Activated CD8-positive, alpha-beta memory T cell treated with anti-CD3 and anti-CD28 coated beads for 24 hours (primary cell): Measurements from ENCODE around the gene MYOD1.

Experiments
- DNase-seq: peaks from one replicate; pipeline ENCODE4 v3.0.0-alpha.2; 2020

The MYOD1 gene

GRCh38 chr11:17735818-17736578 lies 16.6 kb downstream of the MYOD1 start:
- no peak for DNase-seq

- no peak for DNase-seq
Observed at GRCh38 chr11:17736579-17736893, 17.2 kb downstream of the MYOD1 start.

GRCh38 chr11:17736930-17737817 lies 17.8 kb downstream of the MYOD1 start:
- no peak for DNase-seq

DNA sequence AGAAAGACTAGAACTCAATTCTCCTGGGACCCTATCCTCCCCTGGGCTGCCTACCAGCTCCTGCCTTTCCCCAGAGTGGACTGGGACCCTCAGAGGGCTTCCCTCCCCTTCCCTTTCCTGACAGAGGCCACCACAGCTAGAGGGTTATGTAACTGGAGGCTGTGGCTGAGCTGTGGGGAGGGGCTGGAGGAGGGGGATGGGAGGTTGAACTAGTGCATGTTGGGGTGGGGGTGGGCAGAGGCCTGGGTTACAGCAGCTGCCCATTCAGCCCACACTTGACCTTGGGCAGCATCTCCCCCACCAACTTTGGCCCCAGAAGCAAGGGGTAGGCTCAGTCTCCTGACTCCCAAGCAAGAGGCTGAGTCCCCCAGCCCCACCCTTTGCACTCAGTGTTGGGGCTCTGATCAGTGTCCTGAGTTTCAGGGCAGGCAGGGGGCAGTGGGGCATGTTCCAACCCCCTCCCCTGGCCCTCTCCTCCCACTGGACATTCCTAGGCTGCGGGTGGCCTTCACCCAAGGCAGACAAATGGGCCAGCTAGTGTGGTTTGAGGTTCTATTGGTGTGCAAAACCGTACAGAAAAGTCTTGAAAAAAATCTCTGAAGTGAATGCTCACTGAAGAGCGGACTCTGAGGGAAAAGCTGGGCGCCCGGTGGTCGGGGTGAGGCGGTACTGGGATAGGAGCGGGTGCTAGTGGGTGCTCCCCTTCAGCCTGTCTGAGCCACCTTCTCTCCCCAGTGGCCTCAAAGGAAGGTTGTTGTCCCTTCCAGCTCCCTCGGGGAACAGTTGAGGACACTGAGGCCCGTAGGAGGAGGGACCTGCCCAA lies 19.0 kb downstream of the MYOD1 start:
- DNase-seq: no peak

- DNase-seq: no peak
Observed at GRCh38 chr11:17739945-17740338, 20.6 kb downstream of the MYOD1 start.

DNA sequence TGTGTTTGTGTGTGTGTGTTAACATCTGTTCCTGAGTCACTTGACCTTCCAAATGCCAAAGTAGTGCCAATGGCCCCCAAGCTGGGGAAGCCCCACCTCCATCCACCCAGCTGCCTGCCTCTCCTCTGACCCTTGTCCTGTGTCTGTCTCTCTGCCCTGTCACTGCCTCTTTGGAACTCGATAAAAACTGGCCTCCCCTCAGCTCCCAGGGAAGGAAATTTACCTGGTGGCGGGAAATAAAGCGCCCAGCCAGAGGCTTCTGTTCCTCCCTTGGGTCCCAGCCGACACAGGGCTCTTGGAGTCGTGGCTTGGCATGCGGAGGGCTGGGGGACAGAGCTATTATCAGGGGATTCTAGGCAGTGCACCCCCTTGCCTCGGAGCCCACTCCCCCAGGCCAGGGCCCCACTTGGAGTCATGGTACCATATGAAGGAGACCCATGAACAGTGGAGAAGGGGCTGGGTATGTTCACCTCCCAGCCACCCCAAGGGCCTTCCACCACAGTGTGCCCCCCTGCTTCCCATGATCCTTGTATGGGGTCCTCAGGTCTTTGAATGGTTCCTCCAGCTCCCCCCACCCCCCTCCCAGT lies 21.4 kb downstream of the MYOD1 start:
- DNase-seq: no peak

GRCh38 chr11:17741487-17741886 lies 22.1 kb downstream of the MYOD1 start:
- no peak for DNase-seq

DNA sequence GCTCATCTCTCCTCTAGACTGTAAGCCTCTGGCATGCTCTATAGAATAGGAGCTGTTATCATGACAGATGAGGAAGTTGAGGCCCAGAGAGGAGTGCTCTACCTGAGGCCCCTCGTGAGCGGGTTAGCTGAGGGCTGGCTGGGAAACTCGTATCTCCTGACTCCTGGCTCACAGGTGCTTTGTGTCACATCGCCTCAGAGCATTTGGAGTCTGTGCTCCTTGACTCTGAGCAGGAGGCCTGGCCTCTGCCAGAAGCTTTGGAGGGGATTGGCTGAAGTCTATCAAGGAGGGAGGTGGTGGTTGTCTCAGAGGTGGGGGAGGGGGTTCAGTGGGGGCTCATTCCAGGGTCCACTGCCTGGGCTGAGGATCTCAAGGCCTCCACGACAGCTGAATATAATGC lies 22.6 kb downstream of the MYOD1 start:
- no peak for DNase-seq

- DNase-seq: no peak
Observed at GRCh38 chr11:17743026-17743807, 23.8 kb downstream of the MYOD1 start.

DNA sequence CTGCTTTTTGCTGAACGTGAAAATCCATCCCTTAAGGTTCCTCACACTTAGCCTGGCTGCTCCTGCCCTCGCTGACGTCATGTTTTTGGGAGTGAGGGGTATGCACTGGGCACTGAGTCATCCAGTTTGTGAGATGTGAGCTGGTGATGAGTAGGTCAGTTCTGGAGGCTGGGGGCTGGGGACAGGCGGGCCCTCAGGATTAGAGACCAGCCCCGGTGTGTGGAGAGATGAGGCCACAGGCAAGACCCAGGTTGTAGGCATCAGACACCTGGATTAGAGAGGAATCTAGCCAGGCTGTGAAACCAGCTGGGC lies 24.4 kb downstream of the MYOD1 start:
- DNase-seq: no peak

DNA sequence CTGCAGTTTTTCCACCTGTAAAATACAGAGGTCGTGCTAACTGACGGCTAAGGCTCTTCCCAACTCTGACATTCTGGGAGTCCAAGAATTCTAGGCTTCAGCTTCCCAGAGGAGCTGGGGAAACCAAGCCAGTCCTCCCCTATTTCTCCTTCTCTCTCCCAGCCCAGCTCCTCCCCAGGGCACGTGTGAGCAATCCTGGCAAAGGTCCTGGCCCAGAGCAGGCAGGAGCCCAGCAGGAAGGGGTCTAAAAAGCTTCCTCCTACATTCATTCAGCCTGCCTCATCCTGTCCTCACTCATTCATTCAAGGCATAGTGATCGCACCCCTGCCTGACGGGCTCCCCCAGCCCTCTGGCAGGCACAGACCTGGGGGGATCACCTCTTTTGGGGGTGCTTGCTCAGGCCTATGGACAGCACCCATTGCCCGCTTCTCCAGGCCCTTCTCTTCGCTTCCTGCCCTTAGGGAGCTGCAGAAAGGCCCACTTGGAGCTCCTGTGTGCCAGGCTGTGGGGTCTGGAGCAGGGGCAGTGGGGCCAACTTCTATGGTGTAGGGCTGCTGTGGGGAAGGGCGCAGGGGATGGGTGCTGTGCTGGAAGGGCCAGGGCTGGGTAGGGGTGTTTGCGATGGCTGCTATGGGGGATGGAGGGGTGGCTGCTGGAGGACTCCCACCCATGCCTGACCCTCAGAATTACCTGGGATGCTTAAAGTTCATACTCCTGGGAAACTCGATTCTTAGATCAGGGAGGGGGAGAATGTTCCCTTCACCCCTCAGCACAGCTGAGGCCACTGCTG lies 25.0 kb downstream of the MYOD1 start:
- DNase-seq: no peak

DNA sequence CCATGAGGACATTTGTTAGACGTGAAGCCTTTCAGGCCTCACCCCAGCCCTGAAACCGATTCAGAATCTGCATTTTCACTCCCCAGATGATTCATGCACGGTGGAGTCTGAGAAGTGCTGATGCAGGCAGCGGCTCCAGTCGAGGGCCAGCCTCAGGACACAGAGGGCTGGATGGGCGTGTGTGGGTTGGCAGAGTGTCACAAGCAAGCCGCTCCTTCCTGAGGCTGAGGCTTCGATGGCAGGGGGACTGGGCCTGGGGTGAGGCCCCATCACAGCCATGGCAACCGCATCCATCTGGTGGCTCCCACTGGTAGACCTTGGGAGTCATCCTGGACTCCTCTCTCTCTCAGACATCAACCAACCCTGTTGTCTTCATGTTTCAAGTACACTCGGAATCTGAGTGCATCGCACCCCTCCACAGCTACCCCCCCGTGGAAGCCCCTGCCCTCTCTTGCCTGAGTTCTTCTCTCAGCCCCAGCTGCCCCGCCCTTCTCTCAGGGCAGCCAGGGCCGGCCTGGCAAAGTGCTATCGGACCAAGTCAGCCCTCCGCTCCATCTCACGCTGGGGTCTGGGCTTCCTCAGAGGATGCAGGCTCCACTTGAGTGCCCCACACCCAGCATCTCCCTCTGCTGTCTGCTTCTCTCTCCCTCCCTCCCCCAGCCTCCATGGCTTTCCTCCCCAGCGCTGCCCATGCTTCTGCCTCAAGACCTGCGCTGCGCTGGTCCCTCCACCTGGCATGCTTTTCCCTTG lies 25.8 kb downstream of the MYOD1 start:
- DNase-seq: no peak

- DNase-seq: no peak
Observed at GRCh38 chr11:17746096-17746495, 26.7 kb downstream of the MYOD1 start.

GRCh38 chr11:17747131-17747955 lies 28.0 kb downstream of the MYOD1 start:
- no peak for DNase-seq

DNA sequence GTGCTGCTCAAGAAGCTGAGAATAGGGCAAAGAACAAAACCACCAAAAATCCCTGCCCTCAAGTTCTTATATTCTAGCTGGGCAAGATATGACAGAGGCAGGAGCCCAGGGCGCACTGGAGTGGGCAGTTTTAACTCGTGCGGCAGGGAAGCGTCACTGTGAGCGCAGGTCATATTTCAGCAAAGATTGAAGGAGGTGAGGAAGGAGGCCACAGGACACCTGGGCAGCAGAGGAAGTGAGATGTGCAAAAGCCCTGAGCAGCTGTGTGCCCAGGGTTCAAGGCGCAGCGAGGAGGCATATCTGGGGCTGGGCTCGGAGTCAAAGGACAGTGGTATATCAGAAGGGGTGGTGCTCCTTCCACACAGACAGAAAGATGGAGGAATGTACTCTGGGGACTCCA lies 28.7 kb downstream of the MYOD1 start:
- DNase-seq: no peak

DNA sequence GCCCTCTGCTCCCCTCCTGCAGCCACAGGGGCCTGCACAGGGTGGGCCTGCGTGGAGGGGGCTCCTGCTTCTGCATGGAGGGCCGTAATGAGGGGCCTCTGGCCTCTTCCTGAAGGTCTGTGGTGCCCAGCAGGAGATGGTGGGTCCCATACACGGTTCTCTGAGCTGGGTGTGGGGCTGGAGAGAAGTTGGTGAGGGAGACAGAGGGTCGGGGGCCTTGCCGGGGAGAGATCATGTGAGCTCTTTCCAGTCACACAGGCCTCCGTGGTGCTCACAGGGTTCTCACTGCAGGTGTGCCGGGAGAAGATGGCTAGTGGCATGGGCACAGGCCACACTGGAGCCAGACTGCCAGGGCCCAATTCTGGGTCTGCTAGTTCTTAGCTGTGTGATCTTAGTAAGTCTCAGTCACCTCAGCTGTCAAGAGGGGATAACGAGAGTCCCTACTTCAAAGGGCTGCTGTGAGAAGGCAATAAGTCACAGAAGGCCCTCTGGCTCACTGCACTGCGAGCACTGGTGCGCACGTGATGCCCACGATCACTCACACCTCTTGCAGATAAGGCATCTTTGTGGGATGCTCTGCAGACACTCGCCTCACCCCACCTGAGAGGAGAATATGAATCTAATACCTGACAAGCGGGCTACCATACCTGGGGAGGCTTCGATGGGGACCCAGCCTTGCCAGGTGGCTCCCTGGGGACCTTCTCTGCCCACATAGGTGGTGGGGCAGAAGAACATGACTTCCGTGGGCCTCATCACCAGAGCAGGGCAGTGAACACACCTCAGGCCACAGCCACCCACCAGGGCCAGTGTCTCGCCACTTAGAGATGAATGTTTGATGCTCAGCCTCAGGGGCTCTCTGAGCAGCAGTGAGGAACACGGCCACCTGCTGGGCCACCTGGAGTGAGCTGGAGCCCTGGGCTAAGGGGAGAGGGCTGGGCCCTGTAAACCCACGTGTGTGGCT lies 29.7 kb downstream of the MYOD1 start:
- no peak for DNase-seq

- no peak for DNase-seq
Observed at GRCh38 chr11:17750013-17750800, 30.8 kb downstream of the MYOD1 start.

- DNase-seq: no peak
Observed at GRCh38 chr11:17750801-17751165, 31.4 kb downstream of the MYOD1 start.
